ENCODE data around the gene SHISA7.

Gene SHISA7

GRCh38 chr19:55443045-55443823 is at the start of gene SHISA7:
Gene SHISA7, minus strand, starts transcription at chr19:55443300. Its CDS starts 437 bp downstream, at chr19:55442863.
- DNase-seq (ENCODE audit: low read depth in 2 of 3, low spot score in 2 of 3), result no peak

GRCh38 chr19:55492362-55492944 is 49.4 kb upstream of the SHISA7 start:
- DNase-seq (ENCODE audit: low read depth in 2 of 3, low spot score in 2 of 3), result no peak

GRCh38 chr19:55491546-55492360 is 48.7 kb upstream of the SHISA7 start:
- no peak for DNase-seq (ENCODE audit: low read depth in 2 of 3, low spot score in 2 of 3)

GRCh38 chr19:55490478-55491432 is 47.7 kb upstream of the SHISA7 start:
- no peak for DNase-seq (ENCODE audit: low read depth in 2 of 3, low spot score in 2 of 3)

- DNase-seq (ENCODE audit: low read depth in 2 of 3, low spot score in 2 of 3), result no peak
Observed at GRCh38 chr19:55489711-55490477, 46.8 kb upstream of the SHISA7 start.

GRCh38 chr19:55488986-55489710 is 46.0 kb upstream of the SHISA7 start:
- DNase-seq (ENCODE audit: low read depth in 2 of 3, low spot score in 2 of 3), result no peak

- no peak for DNase-seq (ENCODE audit: low read depth in 2 of 3, low spot score in 2 of 3)
Observed at GRCh38 chr19:55487924-55488687, 45.0 kb upstream of the SHISA7 start, which contains the start of gene SSC5D. Gene SSC5D, plus strand, starts transcription at chr19:55488436. Its CDS starts 154 bp downstream, at chr19:55488590.

GRCh38 chr19:55486971-55487923 is 44.1 kb upstream of the SHISA7 start:
- peak in 1 of 3 experiments; percentile 30 for DNase-seq (ENCODE audit: low read depth in 2 of 3, low spot score in 2 of 3)

GRCh38 chr19:55486043-55486970 is 43.2 kb upstream of the SHISA7 start:
- no peak for DNase-seq (ENCODE audit: low read depth in 2 of 3, low spot score in 2 of 3)

- no peak for DNase-seq (ENCODE audit: low read depth in 2 of 3, low spot score in 2 of 3)
Observed at GRCh38 chr19:55485439-55486011, 42.4 kb upstream of the SHISA7 start.

GRCh38 chr19:55484593-55485438 is 41.7 kb upstream of the SHISA7 start, which contains the start of gene NAT14:
Gene NAT14, plus strand, starts transcription at chr19:55485188. Its CDS starts 521 bp downstream, at chr19:55485709.
- DNase-seq (ENCODE audit: low read depth in 2 of 3, low spot score in 2 of 3), result peak in 2 of 3 experiments; percentile 42 to 54

GRCh38 chr19:55483706-55484592 is 40.8 kb upstream of the SHISA7 start:
- no peak for DNase-seq (ENCODE audit: low read depth in 2 of 3, low spot score in 2 of 3)

GRCh38 chr19:55482967-55483705 is 40.0 kb upstream of the SHISA7 start:
- DNase-seq (ENCODE audit: low read depth in 2 of 3, low spot score in 2 of 3), result no peak

All from activated CD8-positive, alpha-beta memory T cell treated with anti-CD3 and anti-CD28 coated beads for 48 hours (primary cell).